ELF-1 (cell line): ENCODE results near the gene ESR1.

Source experiments
- DNase-seq: peaks from one replicate; pipeline ENCODE4 v3.0.0-alpha.2; 2016; ENCODE audit warnings: low read depth, low spot score

ESR1 gene

DNA sequence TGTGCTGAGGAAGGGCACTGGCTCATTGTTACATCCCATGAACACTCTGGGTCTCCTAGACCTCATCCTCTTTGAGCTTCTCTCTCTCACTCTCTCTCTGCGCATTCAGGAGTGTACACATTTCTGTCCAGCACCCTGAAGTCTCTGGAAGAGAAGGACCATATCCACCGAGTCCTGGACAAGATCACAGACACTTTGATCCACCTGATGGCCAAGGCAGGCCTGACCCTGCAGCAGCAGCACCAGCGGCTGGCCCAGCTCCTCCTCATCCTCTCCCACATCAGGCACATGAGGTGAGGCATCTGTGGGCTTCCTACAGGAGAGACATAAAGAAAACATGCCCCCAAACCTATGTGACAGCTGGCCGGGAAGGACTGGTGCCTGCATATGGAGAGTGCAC lies 286.8 kb downstream of the ESR1 start:
- DNase-seq, result no peak

DNA sequence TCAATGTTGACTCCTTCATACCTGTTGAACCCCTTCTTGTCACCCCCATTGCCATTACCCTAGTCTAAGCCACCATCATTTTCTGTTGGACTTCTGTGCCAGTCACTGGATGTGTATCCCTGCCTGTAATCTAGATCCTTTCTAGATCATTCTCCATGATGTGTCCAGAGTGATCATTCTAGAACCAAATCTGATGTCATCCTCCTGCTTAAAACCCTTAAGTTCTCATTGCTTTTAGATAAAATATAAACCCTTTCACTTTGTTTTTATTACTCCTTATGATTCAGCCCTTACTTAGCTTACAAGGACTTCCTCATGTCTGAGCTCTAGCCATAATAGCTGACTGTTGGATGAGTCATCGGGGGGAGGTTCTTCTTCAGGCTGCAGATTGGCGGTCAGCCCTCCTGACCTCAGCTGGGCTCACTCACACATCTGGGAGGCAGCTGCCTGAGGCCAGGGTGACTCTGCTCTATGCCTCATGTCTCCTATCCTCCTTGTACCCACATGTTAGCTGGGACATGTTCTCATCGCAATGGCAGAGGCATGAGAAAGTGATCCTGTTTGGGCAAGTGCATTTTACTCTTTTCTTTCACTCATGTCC lies 287.6 kb downstream of the ESR1 start:
- DNase-seq, result peak; percentile 76

DNA sequence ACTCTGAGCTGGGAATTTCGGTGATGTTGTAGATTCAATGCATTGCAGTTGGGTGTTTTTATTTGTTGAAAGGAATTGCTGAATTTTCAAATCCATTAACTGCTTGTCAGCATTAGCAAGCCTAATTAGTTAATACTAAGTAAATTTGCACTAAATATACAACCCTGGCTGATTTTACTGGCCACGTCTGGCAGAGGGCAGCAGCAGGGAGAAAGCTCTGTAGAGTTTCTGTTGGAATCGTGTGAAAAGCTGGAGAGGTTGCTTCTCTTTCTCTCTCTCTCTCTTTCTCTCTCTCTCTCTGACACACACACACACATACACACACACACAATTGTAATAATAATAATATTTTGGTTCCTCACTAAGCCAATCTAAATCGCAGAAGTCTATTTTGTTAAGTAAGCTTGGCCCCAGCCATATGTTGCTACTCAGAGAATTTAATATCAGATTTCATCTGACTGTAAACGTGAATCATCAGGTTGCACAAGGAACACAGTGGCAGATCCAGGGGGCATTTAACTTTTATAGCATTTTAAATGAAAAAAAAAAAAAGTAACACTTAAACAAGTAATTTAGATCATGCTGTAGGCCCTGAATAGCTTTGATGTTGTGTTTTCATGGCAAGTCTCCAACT lies 289.5 kb downstream of the ESR1 start:
- no peak for DNase-seq

DNA sequence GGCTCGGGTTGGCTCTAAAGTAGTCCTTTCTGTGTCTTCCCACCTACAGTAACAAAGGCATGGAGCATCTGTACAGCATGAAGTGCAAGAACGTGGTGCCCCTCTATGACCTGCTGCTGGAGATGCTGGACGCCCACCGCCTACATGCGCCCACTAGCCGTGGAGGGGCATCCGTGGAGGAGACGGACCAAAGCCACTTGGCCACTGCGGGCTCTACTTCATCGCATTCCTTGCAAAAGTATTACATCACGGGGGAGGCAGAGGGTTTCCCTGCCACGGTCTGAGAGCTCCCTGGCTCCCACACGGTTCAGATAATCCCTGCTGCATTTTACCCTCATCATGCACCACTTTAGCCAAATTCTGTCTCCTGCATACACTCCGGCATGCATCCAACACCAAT lies 291.2 kb downstream of the ESR1 start:
- no peak for DNase-seq

DNA sequence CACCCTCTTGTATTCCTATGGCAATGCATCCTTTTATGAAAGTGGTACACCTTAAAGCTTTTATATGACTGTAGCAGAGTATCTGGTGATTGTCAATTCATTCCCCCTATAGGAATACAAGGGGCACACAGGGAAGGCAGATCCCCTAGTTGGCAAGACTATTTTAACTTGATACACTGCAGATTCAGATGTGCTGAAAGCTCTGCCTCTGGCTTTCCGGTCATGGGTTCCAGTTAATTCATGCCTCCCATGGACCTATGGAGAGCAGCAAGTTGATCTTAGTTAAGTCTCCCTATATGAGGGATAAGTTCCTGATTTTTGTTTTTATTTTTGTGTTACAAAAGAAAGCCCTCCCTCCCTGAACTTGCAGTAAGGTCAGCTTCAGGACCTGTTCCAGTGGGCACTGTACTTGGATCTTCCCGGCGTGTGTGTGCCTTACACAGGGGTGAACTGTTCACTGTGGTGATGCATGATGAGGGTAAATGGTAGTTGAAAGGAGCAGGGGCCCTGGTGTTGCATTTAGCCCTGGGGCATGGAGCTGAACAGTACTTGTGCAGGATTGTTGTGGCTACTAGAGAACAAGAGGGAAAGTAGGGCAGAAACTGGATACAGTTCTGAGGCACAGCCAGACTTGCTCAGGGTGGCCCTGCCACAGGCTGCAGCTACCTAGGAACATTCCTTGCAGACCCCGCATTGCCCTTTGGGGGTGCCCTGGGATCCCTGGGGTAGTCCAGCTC lies 292.1 kb downstream of the ESR1 start:
- DNase-seq, result peak; percentile 62

DNA sequence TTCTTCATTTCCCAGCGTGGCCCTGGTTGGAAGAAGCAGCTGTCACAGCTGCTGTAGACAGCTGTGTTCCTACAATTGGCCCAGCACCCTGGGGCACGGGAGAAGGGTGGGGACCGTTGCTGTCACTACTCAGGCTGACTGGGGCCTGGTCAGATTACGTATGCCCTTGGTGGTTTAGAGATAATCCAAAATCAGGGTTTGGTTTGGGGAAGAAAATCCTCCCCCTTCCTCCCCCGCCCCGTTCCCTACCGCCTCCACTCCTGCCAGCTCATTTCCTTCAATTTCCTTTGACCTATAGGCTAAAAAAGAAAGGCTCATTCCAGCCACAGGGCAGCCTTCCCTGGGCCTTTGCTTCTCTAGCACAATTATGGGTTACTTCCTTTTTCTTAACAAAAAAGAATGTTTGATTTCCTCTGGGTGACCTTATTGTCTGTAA lies 292.7 kb downstream of the ESR1 start:
- DNase-seq, result peak; percentile 29

- no peak for DNase-seq
These were observed 300.5 kb downstream of the ESR1 start for GRCh38 chr6:152107973-152108372.

GRCh38 chr6:152110886-152111820 lies 303.7 kb downstream of the ESR1 start:
- DNase-seq, result no peak

DNA sequence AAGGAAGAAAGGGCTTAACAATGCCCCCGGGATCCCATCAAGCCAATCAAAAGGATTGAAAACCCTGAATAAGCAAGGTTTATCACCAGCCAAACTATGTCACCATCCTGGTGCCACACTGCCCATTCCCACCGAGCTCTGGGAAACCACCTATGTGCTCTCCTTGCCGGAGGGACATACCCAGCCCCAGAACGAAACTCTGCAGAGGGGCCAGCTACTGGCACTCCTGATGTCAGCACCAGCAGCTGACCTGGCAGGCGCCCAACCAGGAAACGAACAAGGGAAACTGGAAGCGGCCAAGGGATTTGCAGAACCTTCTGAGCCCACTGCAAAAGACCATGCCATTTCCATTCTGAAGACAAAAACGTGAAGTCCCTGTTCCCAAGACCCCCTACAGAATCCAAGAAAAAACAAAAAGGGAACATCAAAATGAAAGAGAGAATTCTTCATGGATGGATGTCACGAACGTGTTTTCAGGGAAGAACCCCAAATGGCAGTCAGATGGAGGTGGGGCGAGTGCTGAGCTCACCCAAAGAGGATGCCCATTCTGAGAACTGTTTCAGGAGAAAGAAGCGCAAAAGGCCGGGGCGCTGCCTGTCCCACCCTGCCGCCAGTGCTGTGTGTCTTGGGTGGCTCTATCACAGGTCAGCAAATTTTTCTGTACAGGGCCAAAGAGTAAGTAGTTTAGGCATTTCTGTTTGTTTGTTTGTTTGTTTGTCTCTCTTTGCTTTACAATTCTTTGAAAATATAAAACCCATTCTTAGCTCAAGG lies 305.2 kb downstream of the ESR1 start:
- no peak for DNase-seq

GRCh38 chr6:152117156-152118133 lies 310.0 kb downstream of the ESR1 start:
- DNase-seq, result no peak

DNA sequence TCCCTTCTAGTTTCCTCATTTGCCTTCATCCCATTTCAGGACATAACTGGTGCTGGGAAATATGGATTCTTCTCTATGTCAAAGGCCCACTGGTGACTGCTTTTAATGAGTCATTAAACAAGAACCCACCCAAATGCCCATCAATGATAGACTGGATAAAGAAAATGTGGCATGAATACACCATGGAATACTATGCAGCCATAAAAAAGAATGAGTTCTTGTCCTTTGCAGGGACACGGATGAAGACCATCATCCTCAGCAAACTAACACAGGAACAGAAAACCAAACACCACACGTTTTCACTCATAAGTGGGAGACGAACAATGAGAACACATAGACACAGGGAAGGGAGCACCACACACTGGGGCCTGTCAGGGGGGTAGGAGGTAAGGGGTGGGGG lies 310.7 kb downstream of the ESR1 start:
- DNase-seq, result no peak

- no peak for DNase-seq
These were observed 311.2 kb downstream of the ESR1 start for GRCh38 chr6:152118678-152119077.

GRCh38 chr6:152119831-152120230 lies 312.3 kb downstream of the ESR1 start:
- no peak for DNase-seq

- DNase-seq, result no peak
These were observed 314.4 kb downstream of the ESR1 start for GRCh38 chr6:152121910-152122309.

- DNase-seq, result no peak
These were observed 315.0 kb downstream of the ESR1 start for GRCh38 chr6:152122434-152122833.

DNA sequence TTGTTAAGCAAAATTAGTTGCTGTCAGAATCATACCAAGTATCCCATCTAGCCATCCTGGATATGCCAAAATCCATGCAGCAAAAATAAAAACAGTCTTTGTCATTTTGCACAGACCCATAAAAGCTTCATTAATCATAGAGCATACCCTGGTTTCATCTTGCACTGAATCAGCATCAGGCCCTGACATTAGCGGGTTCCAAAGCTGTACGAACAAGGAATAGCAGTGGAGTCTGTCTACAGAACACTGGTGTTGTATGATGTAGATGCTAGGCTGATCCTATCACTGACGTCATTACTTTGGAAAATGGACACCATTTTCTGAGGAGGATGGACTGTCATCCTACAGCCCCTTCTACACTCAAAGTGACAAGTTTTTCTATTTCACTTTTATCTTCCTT lies 315.6 kb downstream of the ESR1 start:
- no peak for DNase-seq

DNA sequence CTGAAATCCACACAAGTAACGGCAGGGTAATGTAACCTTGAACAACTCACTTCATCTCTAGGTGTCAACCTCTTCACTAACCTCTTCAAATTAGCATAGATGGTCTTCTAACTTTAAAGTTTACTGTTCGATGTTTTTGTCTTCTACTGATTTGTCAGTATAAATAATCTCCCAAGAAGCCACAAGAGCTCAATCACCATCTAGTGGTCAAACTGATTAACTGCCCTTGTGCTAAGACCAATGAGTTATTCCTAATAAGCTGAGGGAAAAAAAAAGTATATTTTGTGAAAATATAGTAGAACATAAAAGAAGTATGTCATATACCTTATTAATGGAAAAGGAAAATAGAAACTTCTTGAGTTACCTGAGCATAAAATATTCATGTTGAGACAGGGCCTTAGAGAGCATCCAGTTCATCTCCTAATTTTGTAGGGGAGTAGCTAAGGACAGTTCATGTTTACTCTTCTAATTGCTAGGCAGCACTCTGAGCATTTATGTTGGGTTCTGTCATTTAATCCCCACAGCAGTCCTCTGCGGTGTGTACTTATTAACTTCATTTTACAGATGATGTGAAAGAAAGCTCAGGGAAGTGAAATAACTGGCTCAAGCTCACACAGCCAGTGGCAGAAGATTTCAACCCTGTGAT lies 317.1 kb downstream of the ESR1 start:
- DNase-seq, result no peak

DNA sequence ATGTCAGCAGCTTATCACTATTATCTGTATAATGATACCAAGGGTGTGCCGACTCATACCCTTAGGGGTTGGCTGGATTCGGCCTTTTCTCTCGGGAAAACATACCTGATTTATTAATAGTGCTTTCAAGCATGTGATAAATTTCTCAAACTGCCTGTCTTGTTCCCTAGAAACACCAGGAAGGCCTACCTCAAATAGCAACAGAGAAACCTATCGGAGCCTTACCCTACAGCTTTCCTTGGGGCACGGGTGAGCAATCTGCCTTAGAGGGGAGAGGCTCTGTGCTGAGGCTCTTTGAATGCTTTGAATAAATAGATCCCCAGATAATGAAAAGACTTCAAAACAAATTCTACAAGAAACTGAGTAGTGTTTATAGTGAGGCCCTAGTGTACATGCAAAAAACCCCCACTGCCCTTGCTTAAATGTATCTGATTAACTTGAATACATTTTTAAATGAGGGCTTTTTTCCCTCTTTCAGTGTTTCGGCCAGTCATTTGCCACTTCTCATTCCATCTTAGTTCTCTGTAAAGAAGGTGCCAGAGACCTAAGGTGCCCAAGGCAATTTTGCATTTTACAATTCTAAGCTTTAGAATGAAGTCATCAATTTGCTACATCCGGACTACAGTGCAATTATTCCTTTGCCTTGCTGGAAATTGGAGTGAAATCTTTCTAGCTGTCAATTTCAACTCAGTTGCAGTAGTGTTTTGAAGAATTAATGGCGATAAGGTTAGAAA lies 320.1 kb downstream of the ESR1 start:
- DNase-seq, result peak; percentile 37

DNA sequence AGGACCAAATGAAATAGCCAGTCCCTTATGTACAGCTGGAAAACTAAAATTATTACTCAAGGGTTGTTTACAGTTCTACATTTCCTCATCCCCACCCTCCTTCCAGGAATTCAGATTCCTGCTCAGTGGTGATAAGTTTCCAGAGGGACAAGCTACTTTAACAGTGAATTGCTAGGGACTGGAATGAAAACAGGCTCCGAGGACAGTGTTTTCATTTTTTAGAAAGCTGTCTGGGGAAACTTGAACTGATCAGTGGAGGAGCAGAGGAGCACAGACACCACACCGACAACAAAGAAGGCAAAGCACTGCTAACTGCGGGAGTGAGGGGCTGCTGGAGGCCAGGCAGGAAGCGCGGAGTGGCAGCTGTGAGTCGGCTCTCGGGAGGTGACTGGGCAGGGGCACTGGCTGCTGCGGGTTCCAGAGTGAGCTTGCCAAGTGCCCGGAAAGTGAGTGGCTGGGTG lies 322.2 kb downstream of the ESR1 start:
- peak; percentile 23 for DNase-seq
